Mammary epithelial cell (primary cell): Measurements from ENCODE around the gene KRT13.

ENCODE experiments used
- EZH2 ChIP-seq: IDR thresholded peaks from 2 replicates; pipeline ENCODE4 v1.6.1; 2012; ENCODE audit warnings: low read length, inconsistent platforms, borderline replicate concordance
- TF ChIP-seq, protein P1 (sequence below), 2 donors: IDR thresholded peaks in 1 of 2; conservative IDR thresholded peaks in 1 of 2; 2 replicates each; pipeline ENCODE4 v1.5.1; 2011 to 2012; ENCODE audit warnings: inconsistent platforms in 2 of 2, low read length in 2 of 2, mild to moderate bottlenecking in 2 of 2, control low read depth in 1 of 2, low read depth in 1 of 2; ENCODE audit not compliant: insufficient read depth in 1 of 2; ENCODE audit errors: extremely low read depth in 1 of 2

GRCh38 chr17:41511116-41511515 is 5.7 kb upstream of the KRT13 start:
- TF ChIP-seq, protein P1, sequence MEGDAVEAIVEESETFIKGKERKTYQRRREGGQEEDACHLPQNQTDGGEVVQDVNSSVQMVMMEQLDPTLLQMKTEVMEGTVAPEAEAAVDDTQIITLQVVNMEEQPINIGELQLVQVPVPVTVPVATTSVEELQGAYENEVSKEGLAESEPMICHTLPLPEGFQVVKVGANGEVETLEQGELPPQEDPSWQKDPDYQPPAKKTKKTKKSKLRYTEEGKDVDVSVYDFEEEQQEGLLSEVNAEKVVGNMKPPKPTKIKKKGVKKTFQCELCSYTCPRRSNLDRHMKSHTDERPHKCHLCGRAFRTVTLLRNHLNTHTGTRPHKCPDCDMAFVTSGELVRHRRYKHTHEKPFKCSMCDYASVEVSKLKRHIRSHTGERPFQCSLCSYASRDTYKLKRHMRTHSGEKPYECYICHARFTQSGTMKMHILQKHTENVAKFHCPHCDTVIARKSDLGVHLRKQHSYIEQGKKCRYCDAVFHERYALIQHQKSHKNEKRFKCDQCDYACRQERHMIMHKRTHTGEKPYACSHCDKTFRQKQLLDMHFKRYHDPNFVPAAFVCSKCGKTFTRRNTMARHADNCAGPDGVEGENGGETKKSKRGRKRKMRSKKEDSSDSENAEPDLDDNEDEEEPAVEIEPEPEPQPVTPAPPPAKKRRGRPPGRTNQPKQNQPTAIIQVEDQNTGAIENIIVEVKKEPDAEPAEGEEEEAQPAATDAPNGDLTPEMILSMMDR (conservative IDR thresholded peaks at IDR 0.05 in 1 of 2, IDR thresholded peaks at IDR 0.05 in 1 of 2; ENCODE audit: extremely low read depth in 1 of 2, insufficient read depth in 1 of 2, low read depth in 1 of 2, low read length in 2 of 2) = no peak
- TF ChIP-seq EZH2 = no peak
